DND-41 (cell line): Measurements from ENCODE around the gene CYB5B.

Experiments
- CTCF ChIP-seq: IDR thresholded peaks from 2 replicates; pipeline ENCODE4 v1.5.1; 2012; ENCODE audit warnings: borderline replicate concordance, low read length, moderate library complexity, mild to moderate bottlenecking; ENCODE audit not compliant: poor library complexity, severe bottlenecking; ENCODE audit errors: extremely low read depth
- EZH2 ChIP-seq: IDR thresholded peaks from 3 replicates; pipeline ENCODE4 v1.6.1; 2012; ENCODE audit warnings: borderline replicate concordance, low read depth, mild to moderate bottlenecking, moderate library complexity, low read length, inconsistent platforms; ENCODE audit not compliant: severe bottlenecking

- TF ChIP-seq EZH2: no peak
- TF ChIP-seq CTCF: no peak
Measured at GRCh38 chr16:69440250-69440649, 15.8 kb downstream of the CYB5B start.
